ENCODE data around the gene SLC35G6.

The SLC35G6 gene

GRCh38 chr17:7495906-7496434 is 14.7 kb downstream of the SLC35G6 start:
- TF ChIP-seq, protein P1, sequence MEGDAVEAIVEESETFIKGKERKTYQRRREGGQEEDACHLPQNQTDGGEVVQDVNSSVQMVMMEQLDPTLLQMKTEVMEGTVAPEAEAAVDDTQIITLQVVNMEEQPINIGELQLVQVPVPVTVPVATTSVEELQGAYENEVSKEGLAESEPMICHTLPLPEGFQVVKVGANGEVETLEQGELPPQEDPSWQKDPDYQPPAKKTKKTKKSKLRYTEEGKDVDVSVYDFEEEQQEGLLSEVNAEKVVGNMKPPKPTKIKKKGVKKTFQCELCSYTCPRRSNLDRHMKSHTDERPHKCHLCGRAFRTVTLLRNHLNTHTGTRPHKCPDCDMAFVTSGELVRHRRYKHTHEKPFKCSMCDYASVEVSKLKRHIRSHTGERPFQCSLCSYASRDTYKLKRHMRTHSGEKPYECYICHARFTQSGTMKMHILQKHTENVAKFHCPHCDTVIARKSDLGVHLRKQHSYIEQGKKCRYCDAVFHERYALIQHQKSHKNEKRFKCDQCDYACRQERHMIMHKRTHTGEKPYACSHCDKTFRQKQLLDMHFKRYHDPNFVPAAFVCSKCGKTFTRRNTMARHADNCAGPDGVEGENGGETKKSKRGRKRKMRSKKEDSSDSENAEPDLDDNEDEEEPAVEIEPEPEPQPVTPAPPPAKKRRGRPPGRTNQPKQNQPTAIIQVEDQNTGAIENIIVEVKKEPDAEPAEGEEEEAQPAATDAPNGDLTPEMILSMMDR (IDR thresholded peaks at IDR 0.05; ENCODE audit: extremely low read depth, missing control alignments): no peak
- no peak for DNase-seq (ENCODE audit: low spot score)

- TF ChIP-seq, protein P1 (IDR thresholded peaks at IDR 0.05; ENCODE audit: extremely low read depth, missing control alignments): no peak
Measured at GRCh38 chr17:7496470-7497183, 15.4 kb downstream of the SLC35G6 start.

GRCh38 chr17:7497228-7497627 is 16.0 kb downstream of the SLC35G6 start:
- DNase-seq (ENCODE audit: low spot score): no peak
- TF ChIP-seq, protein P1 (IDR thresholded peaks at IDR 0.05; ENCODE audit: extremely low read depth, missing control alignments): no peak

More at GRCh38 chr17:7496470-7497183, 15.4 kb downstream of the SLC35G6 start:
- no peak for DNase-seq (ENCODE audit: low spot score)

- DNase-seq (ENCODE audit: low spot score): no peak
- TF ChIP-seq, protein P1 (IDR thresholded peaks at IDR 0.05; ENCODE audit: extremely low read depth, missing control alignments): no peak
Measured at GRCh38 chr17:7497636-7498035, 16.4 kb downstream of the SLC35G6 start.

- no peak for DNase-seq (ENCODE audit: low spot score)
- TF ChIP-seq, protein P1 (IDR thresholded peaks at IDR 0.05; ENCODE audit: extremely low read depth, missing control alignments): no peak
Measured at GRCh38 chr17:7499161-7499560, 17.9 kb downstream of the SLC35G6 start.

DNA sequence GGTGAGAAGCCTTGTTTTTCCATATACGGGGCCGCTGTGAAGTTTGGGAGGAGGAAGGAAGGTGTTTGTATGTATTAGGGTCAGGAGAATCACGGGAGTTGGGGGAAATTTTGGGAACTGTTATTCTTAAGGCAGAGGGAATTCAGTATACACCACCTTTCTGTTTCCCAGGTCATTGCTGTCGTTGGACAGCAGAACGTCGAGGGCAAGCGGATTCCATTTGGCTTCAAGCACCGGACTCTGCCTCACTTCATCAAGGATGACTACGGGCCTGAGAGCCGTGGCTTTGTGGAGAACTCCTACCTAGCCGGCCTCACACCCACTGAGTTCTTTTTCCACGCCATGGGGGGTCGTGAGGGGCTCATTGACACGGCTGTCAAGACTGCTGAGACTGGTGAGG is 20.5 kb downstream of the SLC35G6 start:
- DNase-seq (ENCODE audit: low spot score): no peak
- TF ChIP-seq, protein P1 (IDR thresholded peaks at IDR 0.05; ENCODE audit: extremely low read depth, missing control alignments): no peak

- TF ChIP-seq, protein P1 (IDR thresholded peaks at IDR 0.05; ENCODE audit: extremely low read depth, missing control alignments): no peak
- no peak for DNase-seq (ENCODE audit: low spot score)
Measured at GRCh38 chr17:7502171-7502847, 21.1 kb downstream of the SLC35G6 start.

Measured in GM20000 (cell line).